ENCODE measurements around the gene EMCN.

DNA sequence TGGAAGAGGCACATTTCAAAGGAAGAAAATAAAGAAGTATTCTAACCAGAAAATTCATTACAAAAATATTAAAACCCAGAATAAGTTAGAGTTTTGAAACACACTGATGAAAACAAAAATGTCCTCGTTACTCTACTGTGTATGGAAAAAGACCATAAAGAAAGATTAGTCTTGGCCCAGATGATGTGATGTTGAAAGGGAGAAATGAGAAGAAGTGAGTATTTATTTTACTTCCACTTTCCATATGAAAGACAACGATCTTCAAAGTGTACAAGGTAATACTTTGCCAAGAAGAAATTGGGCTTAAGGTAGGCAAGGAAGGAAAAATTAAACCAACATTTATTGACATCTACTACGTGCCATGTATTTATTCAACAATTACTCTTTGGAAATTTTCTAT is 48.6 kb upstream of the EMCN start:
- no peak for TF ChIP-seq CTCF (conservative IDR thresholded peaks at IDR 0.05)
- TF ChIP-seq EZH2 (IDR thresholded peaks at IDR 0.05; ENCODE audit: low read depth), result no peak

Measured in PC-9 (cell line).